D721Med (cell line): ENCODE results near the gene BTBD1.
"Not testable (repeated sequence)": the region's sequence is repeated elsewhere in the genome, so short reads cannot be mapped to it uniquely, and the experiment has no call there.

Experiments used
- DNase-seq: peaks from one replicate; pipeline ENCODE4 v3.0.0; 2011; ENCODE audit warnings: low spot score; ENCODE audit not compliant: insufficient read length
- FAIRE-seq: peaks from 2 replicates; lab custom pipeline; 2011; peaks lifted over from hg19 to GRCh38; lab: Jason Lieb, UNC
- CTCF ChIP-seq: IDR thresholded peaks from 2 replicates; pipeline ENCODE4 v1.5.1; 2012; ENCODE audit warnings: mild to moderate bottlenecking, control low read depth; ENCODE audit not compliant: insufficient read depth; ENCODE audit errors: missing control alignments

The BTBD1 gene

GRCh38 chr15:83094583-83094982 lies 27.5 kb upstream of the BTBD1 start:
- DNase-seq (no peak), FAIRE-seq (no peak)
- no peak for TF ChIP-seq CTCF

- TF ChIP-seq CTCF, result no peak
- DNase-seq (no peak), FAIRE-seq (no peak)
Measured at GRCh38 chr15:83092309-83092976, 25.4 kb upstream of the BTBD1 start.

DNA sequence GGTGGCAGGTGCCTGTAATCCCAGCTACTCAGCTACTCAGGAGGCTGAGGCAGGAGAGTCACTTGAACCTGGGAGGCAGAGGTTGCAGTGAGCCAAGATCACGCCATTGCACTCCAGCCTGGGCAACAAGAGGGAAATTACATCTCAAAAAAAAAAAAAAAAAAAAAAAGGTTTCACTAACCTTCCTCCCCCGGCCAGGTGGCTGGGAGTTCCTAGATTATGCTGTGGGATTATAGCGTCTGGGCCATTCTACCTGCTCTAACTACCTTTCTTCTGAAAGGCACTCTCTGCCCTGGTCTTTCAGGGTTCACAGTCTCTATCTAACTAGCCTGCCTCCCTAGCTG lies 24.9 kb upstream of the BTBD1 start:
- not testable (repeated sequence) for DNase-seq, FAIRE-seq

DNA sequence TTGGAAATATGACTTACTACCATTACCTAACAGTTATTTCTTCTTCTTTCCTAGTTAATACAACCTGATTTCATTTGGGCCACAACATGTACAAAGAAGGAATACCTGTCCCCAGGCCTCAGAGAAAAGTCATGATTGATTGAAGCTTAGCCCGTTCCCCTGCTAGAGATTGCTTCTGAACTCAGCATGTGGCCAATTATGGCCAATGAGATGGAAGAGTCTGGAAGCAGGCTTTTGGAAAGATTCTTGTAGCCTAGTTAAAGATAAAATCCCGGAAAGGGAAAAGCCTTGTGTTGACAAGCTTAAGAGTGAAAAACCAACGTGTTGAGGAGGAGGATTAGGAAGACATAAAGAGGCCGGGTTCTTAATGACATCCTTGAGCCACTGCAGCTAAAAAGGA lies 23.4 kb upstream of the BTBD1 start:
- TF ChIP-seq CTCF, result no peak
- no peak for DNase-seq
- no peak for FAIRE-seq

DNA sequence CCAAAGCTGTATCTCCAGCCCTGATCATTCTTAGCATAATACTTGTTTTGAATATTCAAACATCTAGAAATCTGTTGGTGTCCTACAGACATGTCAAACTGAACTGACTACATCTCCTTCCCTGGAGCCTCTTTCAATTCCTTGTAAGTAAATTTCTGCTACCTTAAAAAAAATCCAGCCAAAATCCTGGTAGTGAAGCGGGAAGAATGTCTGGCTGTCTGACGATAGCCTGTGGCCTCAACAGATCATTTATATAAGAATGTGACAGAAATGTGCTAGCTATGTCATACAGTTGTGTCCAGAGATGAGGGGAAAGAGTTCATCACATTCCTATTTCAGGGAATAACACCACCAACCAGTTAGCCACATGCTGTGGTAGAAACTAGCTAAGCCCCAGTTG lies 21.8 kb upstream of the BTBD1 start:
- FAIRE-seq, result no peak

DNA sequence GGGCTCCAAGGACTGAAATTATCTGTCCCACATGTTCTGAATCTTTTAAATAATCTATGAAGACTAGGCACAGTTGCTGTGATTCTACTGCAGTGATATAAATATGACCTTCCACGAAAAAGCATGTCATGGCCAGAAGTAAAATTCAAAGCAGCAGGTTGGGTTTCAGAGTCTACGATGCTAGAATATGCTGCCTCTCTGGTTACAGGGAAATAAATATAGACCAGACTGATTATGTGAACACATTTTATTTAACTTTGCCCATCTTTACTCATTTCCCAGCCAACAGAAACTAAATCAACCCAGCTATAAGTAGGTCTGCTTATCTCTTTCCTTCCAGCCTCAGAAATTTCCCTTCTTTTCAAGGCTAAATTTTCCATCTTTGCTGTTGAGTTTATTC lies 20.5 kb upstream of the BTBD1 start:
- FAIRE-seq (no peak), DNase-seq (no peak)
- TF ChIP-seq CTCF, result no peak

More for the DNA sequence above, 21.8 kb upstream of the BTBD1 start:
- no peak for TF ChIP-seq CTCF
- no peak for DNase-seq

- not testable (repeated sequence) for FAIRE-seq, DNase-seq
Measured at GRCh38 chr15:83085864-83086552, 19.0 kb upstream of the BTBD1 start.

DNA sequence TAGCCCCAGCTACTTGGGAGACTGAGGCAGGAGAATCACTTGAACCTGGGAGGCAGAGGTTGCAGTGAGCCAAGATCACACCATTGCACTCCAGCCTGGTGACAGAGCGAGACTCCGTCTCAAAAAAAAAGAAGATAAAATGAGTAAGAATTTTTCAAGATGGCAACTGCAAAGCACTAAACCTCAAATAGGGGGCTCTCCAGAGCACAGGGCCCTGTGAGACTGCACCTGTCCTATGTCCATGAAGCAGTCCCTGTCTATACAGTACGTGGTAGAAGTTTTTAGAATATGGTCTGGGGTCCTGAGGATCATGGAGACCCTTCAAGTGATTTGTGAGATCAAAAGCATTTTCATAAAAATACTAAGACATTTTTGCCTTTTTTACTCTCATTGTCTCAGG lies 18.4 kb upstream of the BTBD1 start:
- FAIRE-seq, result not testable (repeated sequence)

More for the DNA sequence above, 18.4 kb upstream of the BTBD1 start:
- DNase-seq, result not testable (repeated sequence)
